CD4-positive, alpha-beta T cell treated with Interleukin-10 for 1 hour (primary cell): ENCODE data around the gene TRMT11.

Source experiments
- DNase-seq: peaks from one replicate; pipeline ENCODE4 v3.0.0-alpha.2; 2020

Gene TRMT11

DNA sequence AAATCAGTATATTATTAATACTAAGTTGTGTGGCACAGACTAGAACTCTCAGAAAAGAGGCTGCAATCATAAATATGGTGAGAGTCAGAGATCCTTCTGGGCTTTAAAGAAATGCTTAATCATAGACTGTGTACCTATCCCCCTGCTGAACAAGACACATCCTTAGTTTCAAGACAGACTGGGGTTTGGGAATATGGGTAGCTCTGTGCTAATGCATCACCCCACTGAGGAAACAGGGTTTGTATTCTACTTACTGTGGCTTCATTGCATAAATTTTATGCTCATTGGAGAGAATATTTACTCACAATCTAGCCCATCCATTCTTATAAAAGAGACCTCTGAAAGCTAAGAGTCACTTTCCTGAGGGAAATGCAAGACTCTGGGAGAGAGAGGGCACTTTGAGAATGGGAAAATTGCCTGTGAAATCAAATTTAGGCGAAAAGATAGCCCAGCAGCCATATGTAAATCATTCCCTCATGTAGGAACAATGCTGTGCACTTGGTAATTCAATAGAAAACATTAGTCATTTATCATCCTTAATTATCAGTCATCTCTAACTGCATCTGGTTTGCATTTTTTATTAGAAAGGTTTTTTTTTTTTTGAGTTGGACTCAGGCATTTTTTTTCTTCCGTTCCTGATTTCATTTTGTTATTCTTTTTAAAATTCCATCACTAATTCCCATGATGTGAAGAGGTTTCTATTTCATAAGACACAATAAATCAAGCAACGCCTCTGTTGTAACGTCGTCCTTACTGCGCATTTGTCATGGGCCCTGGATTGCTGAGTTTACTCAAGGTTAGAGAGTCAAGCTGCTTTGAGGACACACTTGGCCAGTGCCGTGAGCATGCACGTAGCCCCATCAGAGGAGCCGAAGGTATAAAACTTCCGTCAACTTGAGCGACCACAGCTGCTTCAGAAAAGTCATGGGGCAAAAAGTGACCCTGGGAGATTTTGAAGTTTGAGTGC, 91.8 kb downstream of the TRMT11 start:
- no peak for DNase-seq

DNA sequence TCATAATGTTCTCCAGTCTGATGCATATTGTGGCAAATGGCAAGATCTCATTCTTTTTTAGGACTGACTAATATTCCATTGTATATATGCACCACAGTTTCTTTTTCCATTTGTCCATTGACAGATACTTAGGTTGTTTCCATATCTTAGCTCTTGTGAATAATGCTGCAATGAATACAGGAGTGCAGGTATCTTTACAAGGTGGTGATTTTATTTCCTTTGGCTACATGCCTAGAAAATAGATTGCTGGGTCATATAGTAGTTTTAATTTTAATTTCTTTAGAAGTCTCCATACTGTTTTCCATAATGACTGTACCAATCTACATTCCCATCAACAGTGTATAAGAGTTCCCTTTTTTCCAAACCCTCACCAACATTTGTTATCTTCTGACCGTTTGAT, 97.5 kb downstream of the TRMT11 start:
- DNase-seq, result no peak

- no peak for DNase-seq
These were observed 100.2 kb downstream of the TRMT11 start for GRCh38 chr6:126086560-126086959.
